Vagina (tissue), 2 donors: ENCODE data around the gene PRR23E. TPM values are rescaled to one million over a fixed set of nuclear protein-coding genes. Genes with fewer than 3 reads are reported as not detected.

ENCODE experiments used
- DNase-seq, 2 donors: peaks; one replicate each; pipeline ENCODE4 v3.0.0-alpha.2; 2017; ENCODE audit errors: extremely low spot score in 2 of 2
- H3K27ac ChIP-seq: fragments of 200-600 bp; sonication (generic); one replicate; pipeline ENCODE4 v1.5.1; 2019
- H3K27me3 ChIP-seq: fragments of 200-600 bp; sonication (generic); one replicate; pipeline ENCODE4 v1.5.1; 2019
- H3K36me3 ChIP-seq, 2 donors: fragments of 200-600 bp; sonication (generic); one replicate each; pipeline ENCODE4 v1.5.1; 2017 to 2019
- H3K4me1 ChIP-seq: fragments of 200-600 bp; sonication (generic); one replicate; pipeline ENCODE4 v1.5.1; 2019
- H3K4me3 ChIP-seq, 2 donors: fragments of 200-600 bp; sonication (generic); 1 replicate in 1 of 2; 2 replicates in 1 of 2; pipeline ENCODE4 v1.5.1; 2016 to 2019
- H3K9me3 ChIP-seq: fragments of 200-600 bp; sonication (generic); one replicate; pipeline ENCODE4 v1.5.1; 2019
- POLR2A ChIP-seq, 2 donors: fragments of 450-650 bp; IDR thresholded peaks; one replicate each; pipeline ENCODE4 v1.6.1; 2017; ENCODE audit warnings: antibody characterized with exemption in 2 of 2, mild to moderate bottlenecking in 2 of 2, moderate library complexity in 2 of 2
- POLR2AphosphoS5 ChIP-seq, 2 donors: sonication (generic); formaldehyde crosslinking; IDR thresholded peaks; one replicate each; pipeline ENCODE4 v1.9.0; 2017; ENCODE audit warnings: antibody characterized with exemption in 2 of 2, mild to moderate bottlenecking in 2 of 2, low read depth in 1 of 2; ENCODE audit not compliant: insufficient read depth in 1 of 2
- intact Hi-C: fragments of 100-400 bp; cut with DNase I; formaldehyde crosslinking; loops from one replicate; pipeline ENCODE4 v1.15.1; 2023
- total RNA-seq: library from RNA; depleted of rRNA; stranded (reverse); fragments of >200 nt; gene quantifications from one replicate; pipeline ENCODE4 v1.2.3, GENCODE V29; 2016
- TF ChIP-seq, protein P1 (sequence below), 3 experiments: fragments of 450-650 bp in 2 of 3; fragments of 200-600 bp in 1 of 3; sonication (generic) in 1 of 3; IDR thresholded peaks; one replicate each; pipeline ENCODE4 v1.5.1; 2017 to 2019; ENCODE audit warnings: antibody characterized with exemption in 3 of 3, mild to moderate bottlenecking in 2 of 3, moderate library complexity in 2 of 3

The PRR23E gene, protein sequence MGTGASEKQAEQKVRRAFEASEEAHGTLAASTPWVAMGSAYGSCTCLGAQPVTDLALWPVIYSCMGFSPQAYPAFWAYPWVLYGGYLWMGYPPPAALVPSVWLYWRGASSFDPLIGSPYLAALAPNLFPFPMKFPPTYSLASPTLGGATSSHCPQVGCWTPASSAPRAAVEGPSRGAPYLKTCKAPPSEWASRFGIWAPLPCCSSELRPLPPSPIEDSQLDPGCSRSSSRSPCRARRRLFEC
- total RNA-seq = not detected

DNA sequence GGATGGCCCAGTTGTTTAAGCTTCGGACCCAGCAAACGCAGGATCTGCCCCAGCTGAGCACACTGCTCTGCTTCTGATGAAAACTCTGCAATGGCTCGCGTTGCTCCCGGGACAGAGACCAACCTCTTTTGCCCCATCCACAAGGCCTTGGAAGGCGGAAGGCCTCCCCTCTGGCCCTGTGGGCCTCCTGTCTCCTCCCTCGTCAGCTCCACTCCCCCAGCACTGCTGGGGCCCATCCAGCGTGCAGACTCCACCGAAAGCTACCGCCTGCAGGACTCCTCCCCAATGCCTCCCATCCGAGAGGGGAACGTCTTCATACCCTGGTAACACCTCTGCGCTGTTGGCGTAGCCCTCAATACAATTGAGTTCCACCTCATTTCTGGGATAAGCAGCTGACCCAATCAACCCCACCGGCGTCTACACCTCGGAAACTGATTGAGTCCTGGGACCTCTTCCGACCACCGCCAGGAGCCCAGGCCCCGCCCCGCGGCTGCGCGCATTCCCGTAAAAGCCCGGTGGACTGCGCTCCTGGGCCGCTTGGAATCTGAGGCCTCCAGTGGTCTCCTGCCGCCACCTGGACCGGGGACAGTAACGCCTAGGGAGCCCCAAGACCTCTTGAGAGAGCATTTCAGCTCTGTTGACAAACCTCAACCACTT, at the start of gene PRR23E:
PRR23E (plus strand) TSS at position 556 of the 657 bp plus-strand sequence. CDS start 3,555 bp downstream, outside the sequence.
- TF ChIP-seq, protein P1, sequence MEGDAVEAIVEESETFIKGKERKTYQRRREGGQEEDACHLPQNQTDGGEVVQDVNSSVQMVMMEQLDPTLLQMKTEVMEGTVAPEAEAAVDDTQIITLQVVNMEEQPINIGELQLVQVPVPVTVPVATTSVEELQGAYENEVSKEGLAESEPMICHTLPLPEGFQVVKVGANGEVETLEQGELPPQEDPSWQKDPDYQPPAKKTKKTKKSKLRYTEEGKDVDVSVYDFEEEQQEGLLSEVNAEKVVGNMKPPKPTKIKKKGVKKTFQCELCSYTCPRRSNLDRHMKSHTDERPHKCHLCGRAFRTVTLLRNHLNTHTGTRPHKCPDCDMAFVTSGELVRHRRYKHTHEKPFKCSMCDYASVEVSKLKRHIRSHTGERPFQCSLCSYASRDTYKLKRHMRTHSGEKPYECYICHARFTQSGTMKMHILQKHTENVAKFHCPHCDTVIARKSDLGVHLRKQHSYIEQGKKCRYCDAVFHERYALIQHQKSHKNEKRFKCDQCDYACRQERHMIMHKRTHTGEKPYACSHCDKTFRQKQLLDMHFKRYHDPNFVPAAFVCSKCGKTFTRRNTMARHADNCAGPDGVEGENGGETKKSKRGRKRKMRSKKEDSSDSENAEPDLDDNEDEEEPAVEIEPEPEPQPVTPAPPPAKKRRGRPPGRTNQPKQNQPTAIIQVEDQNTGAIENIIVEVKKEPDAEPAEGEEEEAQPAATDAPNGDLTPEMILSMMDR (IDR thresholded peaks at IDR 0.05) = no peak
- TF ChIP-seq POLR2A (IDR thresholded peaks at IDR 0.05) (no peak), POLR2AphosphoS5 (IDR thresholded peaks at IDR 0.05; ENCODE audit: insufficient read depth in 1 of 2, low read depth in 1 of 2) (no peak)
- intact Hi-C loops = no loop called here

DNA sequence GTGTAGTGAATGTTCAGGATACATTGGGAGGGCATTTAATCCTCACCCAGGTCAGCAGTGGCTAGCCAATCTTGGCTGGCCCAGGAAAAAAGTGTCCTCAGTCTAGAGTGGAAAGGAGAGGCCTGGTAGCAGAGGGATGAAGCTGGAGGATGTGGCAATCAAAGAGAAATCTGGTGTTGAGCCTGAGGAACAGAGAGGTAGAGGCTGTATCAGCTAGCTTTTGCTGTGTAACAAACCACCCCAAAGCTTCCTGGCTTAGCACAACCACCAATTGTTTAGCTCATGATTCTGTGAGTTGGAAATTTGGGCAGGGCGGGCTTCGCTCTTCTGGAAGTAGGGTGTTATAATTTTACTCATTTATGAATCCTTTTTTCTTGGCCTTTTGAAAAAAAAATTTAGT, 49.8 kb upstream of the PRR23E start:
- Histone ChIP-seq H3K27me3 (no peaks in the 10 kb centered on the region), H3K36me3 (no peaks in the 10 kb centered on the region), H3K4me3 (no peak overlapping the region), H3K27ac (no peak overlapping the region), H3K9me3 (no peaks in the 10 kb centered on the region), H3K4me1 (peaks cover 3% of the 10 kb centered on the region)
- intact Hi-C loops = no loop called here
- TF ChIP-seq, protein P1 (IDR thresholded peaks at IDR 0.05) = no peak
- TF ChIP-seq POLR2A (IDR thresholded peaks at IDR 0.05) (no peak), POLR2AphosphoS5 (IDR thresholded peaks at IDR 0.05; ENCODE audit: insufficient read depth in 1 of 2, low read depth in 1 of 2) (no peak)
- DNase-seq = no peak

More for the DNA sequence above, at the start of gene PRR23E:
- Histone ChIP-seq H3K9me3 (no peaks in the 10 kb centered on the region), H3K27ac (no peak within 1 kb of the TSS), H3K4me3 (no peak within 1 kb of the TSS), H3K27me3 (no peaks in the 10 kb centered on the region), H3K36me3 (no peaks in the 10 kb centered on the region), H3K4me1 (no peaks in the 10 kb centered on the region)
- no peak for DNase-seq

DNA sequence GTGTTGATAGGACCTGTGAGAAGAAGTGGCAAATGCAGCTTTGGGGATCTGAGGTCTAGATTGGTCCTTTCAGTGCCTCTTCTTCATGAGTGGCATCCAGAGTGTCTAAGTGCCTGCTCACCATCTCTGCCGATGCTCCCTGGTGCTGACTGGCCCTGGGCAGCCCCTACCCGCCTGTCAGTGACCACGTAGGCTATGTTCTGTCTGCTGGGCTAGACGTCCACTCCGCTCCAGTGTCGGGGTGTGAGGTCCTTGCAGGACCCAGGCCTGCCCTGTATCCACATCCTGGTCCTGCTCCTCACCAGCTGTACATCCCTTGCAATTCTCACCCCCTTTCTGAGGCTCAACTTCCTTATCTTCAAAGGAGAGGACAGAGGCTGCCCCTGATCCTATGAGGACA, 48.3 kb upstream of the PRR23E start:
- TF ChIP-seq, protein P1 (IDR thresholded peaks at IDR 0.05) = no peak
- TF ChIP-seq POLR2AphosphoS5 (IDR thresholded peaks at IDR 0.05; ENCODE audit: insufficient read depth in 1 of 2, low read depth in 1 of 2) (no peak), POLR2A (IDR thresholded peaks at IDR 0.05) (no peak)
- no peaks in the 10 kb centered on the region for H3K9me3 ChIP-seq
- no peak overlapping the region for H3K4me3 ChIP-seq
- H3K27me3 ChIP-seq = no peaks in the 10 kb centered on the region
- no peaks in the 10 kb centered on the region for H3K4me1 ChIP-seq
- intact Hi-C loops = no loop called here
- no peak for DNase-seq
- no peaks in the 10 kb centered on the region for H3K36me3 ChIP-seq
- H3K27ac ChIP-seq = no peak overlapping the region

DNA sequence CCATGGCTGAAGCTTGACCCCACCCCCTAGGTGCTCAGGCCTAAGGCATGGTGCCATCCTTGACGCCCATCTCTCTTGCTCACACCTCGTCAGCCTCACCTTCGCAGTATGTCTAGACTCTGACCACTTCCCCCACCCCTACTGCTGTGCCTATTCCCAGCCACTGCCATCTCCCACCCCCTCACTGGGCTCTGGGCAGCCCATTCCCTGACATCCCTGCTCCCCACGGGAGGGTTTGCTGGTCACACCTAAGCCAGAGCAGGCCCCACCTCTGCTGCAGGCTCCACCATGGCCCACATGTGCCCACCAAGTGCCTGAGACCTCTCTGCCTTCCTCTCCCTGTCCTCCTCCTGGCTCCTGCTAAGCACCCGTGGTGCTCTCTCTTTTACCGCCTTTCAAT, 47.7 kb upstream of the PRR23E start:
- no peak overlapping the region for H3K4me3 ChIP-seq
- no peaks in the 10 kb centered on the region for H3K4me1 ChIP-seq
- TF ChIP-seq, protein P1 (IDR thresholded peaks at IDR 0.05) = no peak
- no peak for TF ChIP-seq POLR2AphosphoS5 (IDR thresholded peaks at IDR 0.05; ENCODE audit: insufficient read depth in 1 of 2, low read depth in 1 of 2)
- TF ChIP-seq POLR2A (IDR thresholded peaks at IDR 0.05) = no peak
- intact Hi-C loops = no loop called here
- H3K27ac ChIP-seq = no peak overlapping the region
- no peaks in the 10 kb centered on the region for H3K9me3 ChIP-seq
- no peaks in the 10 kb centered on the region for H3K36me3 ChIP-seq
- no peak for DNase-seq
- no peaks in the 10 kb centered on the region for H3K27me3 ChIP-seq

DNA sequence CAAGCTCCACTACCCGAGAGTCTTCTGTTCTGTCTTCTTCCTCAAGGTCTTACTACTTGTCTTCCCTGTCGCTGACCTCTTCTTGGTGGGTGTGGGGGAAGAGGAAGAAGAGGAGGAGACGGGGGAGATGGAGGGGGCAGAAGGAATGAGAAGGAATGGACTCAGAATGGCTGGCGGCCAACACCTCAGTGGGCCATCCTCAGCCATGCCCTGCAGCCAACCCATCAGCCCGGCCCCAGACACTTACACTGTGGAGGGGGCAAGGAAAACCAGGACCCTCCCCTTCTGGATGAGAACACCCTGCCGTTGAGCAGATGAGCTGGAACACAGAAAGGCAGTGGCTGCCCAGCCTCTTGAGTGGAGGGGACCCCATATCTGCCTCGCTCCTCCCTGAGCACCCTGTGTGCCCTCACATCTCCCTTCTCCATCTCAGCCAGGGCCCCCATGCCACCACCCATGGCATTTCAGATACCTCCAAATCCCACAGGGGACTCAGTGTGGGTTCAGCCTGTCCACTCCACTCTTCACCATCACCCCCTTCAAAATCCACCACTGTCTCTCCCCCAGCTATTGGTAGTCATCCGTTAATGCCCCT, 45.5 kb upstream of the PRR23E start:
- TF ChIP-seq, protein P1 (IDR thresholded peaks at IDR 0.05) = no peak
- TF ChIP-seq POLR2A (IDR thresholded peaks at IDR 0.05) = no peak
- TF ChIP-seq POLR2AphosphoS5 (IDR thresholded peaks at IDR 0.05; ENCODE audit: insufficient read depth in 1 of 2, low read depth in 1 of 2) = no peak
- no peak overlapping the region for H3K4me3 ChIP-seq
- no peaks in the 10 kb centered on the region for H3K27me3 ChIP-seq
- no peaks in the 10 kb centered on the region for H3K36me3 ChIP-seq
- no peak overlapping the region for H3K27ac ChIP-seq
- intact Hi-C loops = no loop called here
- no peaks in the 10 kb centered on the region for H3K9me3 ChIP-seq
- DNase-seq = no peak
- H3K4me1 ChIP-seq = no peaks in the 10 kb centered on the region
